Brain pericyte (primary cell): ENCODE measurements around the gene NSDHL.

Experiments used
- DNase-seq: peaks from one replicate; pipeline ENCODE4 v3.0.0-alpha.2; 2012; ENCODE audit warnings: low read depth, low spot score

The NSDHL gene

DNA sequence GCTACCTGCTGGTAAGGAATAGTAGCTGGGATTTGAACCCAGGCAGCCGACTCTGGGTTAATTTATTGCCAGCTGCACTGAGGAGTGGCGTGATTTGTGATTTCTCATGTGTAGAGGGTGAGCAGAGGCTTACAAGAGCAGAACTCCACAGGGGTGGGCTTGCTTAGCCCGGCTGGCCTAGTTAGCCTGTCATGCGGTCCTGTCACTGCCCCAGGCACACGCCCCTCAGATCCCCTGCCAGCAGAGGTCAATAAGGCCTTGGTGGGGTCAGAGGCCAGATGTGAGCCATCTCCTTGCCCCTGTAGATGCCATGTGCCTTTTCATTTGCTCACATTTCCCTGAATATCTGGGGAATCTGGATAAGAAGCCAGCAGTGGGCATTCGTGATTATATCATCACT is 13.4 kb downstream of the NSDHL start:
- no peak for DNase-seq

DNA sequence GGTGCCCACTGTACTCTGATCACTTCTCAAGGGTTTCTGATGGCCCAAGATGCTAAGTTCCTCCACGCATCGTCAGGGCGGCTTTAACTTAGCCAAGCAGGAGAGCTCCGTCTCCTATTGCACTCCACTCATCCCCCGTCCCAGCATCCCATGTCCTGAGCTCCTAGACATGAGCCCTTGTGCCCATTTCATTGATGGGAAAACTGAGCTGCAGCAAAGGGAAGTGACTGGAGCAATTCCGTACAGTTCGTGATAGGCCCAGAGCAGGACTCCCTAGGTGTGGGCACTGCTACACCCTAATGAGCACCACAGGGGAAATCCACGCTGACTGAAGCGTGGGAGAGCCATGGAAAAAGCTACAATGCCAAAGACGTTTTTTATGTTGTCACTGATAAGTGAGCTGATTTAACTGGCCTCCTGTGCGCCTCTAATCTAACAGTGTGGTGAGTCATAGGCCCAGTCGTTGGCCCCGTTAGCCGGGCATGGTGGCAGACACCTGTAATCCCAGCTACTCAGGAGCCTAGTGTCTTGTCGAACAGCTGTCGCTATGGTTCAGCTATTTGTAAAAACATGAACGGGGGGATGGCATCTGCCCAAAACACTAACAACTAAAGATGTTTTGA is 14.9 kb downstream of the NSDHL start:
- no peak for DNase-seq

DNA sequence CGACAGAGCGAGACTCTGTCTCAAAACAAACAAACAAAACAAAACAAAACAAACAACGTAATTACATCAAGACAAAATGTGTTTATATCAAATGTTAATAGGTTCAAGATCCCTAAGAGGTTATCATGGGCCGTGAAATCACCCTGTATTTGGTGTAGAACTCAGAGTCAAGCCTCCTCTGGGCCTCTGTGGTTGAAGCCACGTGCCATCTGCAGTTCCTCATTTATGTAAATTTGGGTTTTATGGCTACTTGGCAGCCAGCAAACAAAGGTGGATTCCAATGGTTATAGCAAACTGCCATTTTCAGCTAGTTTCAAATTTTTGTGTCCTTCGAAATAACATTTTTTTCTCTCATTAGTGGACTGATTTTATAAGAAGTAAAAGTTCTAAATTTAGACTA is 16.4 kb downstream of the NSDHL start:
- no peak for DNase-seq

DNA sequence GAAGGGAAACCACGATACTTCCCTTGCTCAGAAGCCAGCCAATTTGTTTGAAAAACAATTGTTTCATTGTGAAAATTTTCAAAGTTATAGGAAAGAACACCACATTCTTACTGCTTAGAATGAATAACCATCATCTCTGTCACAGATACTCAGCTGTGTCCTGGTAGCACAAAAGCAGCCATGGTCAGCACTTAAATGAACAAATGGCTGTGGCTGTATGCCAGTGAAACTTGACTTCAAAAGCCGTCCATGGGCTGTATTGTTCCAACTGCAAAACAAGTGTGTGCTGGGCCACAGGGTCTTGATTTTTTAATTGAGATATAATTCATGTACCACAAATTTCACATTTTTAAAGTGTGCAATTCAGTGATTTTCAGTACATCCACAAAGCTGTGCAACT is 19.6 kb downstream of the NSDHL start:
- no peak for DNase-seq

DNA sequence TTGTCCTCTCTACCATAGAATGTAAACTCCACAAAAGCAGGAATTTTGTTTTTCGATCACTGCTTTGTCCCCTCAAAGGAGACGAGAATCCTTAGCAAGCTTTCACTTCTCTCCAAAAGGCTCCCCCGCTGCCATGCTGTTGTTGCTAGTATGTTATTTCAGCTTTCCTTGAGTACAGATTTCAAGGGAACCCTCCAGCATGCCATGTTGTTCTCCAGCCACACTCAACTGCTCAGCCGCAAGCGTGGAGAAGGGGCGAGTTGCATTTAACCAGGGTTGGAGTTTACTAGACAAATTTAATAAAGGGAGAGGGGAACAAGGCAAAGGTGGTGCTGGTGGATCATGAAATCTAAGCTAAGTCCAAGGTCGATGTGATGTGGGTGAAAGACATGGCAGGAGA is 23.1 kb downstream of the NSDHL start:
- no peak for DNase-seq

DNA sequence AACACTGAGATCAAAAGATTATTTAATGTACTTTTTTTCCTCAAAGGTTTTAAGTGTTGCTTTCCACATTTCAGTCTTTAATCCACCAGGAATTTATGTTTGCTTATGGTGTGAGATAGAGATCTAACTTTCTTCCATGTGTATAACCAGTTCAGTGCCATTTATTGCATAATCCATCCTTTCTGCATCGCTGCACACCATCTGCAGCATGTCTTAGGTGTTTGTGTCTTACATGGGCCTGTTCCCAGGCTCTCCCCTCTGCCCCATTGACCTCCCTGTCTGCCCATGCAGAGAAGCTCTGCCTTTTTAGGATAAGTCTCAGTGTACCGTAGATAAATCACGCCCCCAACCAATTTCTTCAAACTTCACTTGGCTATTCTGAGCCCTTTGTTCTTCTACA is 30.3 kb downstream of the NSDHL start:
- DNase-seq = no peak

DNA sequence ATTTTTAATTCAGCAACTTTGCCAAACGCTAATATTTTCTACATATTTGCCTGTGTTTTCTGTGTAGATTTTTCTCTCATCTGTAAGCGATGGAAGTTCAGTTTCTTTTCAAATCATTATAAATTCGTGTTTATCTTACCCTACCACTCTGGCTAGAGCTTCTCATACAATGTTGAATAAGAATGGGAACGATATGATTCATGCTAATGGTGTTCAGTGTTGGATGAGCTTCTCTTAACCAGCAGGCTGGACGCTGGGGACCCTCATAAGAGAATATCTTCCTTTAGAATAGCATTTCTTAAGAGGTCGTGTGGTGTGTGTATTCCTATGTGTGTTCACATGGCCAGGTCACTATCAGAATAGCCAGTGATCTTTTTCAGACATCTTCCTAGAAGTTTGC is 31.0 kb downstream of the NSDHL start:
- no peak for DNase-seq

DNA sequence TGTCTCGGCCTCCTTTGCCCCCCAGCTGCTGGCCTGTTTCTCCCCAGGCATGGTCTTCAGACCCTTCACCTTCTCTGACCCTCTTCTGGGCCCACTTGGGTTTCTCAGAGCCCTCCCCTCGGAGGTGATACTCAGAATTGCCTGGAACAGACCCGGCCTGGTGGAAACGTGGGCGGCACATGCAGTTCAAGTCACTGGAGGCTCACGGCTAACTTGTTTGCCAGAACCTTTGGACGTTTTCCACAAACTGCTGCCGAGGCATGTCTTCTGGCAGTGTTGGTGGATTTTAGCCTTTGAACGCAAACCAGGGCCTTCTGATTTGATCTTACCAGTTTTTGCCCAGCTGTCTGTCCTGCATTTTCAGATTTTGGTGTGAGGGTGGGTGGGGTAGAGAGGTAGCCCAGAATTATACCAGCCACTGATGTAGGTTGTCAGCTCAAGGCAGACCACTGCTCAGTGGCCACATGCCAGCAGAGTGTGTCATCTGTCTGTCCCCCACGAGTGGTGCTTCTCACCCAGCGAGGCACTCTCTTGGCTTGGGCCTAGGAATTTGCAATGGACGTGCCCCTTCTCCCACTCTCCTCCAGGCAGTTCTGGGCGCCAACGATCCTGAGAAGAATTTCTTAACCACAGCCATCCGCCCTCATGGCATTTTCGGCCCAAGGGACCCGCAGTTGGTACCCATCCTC is 34.5 kb downstream of the NSDHL start:
- no peak for DNase-seq

DNA sequence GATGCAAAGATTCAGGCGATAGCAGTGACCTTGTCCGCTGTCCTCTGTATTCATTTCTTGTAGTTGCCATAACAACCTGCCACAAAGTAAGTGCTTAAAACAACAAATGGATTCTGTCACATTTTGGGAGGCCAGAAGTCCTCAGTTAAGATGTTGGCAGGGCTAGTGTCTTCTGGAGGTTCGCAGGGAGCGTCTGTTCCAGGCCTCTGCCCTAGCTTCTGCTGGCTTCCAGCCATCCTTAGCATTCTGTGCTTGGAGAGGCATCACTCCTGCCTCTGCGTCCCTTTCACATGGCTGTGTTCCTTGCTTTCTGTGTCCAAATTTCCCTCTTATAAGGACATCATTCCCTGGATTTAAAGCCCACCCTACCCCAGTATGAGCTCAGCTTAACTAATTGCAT is 35.5 kb downstream of the NSDHL start:
- no peak for DNase-seq

DNA sequence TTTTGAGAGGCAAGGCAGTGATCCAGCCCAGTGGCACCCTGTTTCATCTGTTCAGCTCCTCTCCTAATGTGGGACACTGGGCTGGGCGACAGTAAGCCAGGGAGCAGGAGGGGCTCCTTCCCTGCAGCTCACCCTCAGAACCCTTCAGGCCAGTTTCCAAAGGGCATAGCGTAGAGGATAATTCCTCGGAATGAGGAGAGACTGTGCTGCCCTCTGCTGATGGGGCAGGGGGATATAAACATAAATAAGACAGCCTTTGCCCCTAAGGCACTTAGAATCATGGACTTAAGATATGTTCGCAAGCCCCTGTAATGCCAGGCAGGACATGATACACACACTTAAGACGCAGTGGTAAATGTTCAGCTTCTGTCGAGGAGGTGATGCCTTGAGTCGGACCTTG is 39.1 kb downstream of the NSDHL start:
- DNase-seq = no peak

DNA sequence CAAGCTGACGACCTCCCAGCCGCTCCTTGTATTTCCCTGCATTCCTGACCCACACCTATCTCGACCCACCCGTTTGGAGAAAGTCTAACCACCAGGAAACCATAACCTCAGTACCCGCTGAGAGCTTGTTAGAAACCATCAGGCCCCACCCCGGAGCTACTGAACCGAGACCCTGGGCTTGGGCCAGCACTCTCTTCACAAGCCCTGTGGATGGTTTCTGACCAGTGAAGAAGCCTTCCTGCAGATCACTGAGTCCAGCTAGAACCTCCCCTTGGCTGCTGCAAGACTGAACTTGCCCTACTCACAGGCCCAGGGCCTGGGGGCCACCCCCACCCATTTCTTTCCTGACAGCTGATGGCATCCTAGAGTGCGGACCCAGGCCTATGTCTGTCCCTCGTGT is 40.4 kb downstream of the NSDHL start:
- DNase-seq = no peak

DNA sequence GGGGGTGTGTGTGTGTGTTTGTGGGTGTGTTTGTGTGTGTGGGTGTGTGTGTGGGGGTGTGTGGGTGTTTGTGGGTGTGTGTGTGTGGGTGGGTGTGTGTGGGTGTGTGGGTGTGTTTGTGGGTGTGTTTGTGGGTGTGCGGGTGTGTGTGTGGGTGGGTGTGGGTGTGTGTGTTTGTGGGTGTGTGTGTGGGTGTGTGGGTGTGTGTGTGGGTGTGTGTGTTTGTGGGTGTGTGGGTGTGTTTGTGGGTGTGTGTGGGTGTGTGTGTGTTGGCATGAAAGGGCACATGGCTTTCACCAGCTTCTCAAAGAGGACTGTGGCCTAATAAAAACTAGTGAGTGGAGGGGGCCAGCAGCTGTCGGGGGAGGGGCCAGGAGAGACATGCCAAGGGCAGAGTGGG is 41.7 kb downstream of the NSDHL start:
- DNase-seq = no peak

DNA sequence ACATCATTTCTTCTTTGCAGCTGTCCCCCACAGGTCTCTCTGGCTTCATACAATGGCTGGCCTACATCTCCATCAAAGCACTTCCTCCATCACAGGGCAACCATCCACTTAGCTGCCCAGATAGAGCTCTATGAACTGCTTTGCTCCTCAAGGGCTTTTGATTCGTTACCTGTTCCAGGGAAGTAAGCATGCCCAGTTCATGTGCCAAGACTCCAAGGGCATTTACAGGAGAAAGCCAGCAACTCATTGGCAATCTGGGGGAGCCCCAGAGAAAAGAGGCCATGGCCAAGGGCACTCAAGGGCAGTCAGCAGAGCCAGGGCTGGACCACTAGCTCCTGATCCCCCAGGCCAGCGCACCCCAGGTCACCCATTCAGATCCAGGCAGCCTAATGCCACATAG is 42.5 kb downstream of the NSDHL start:
- DNase-seq = no peak

DNA sequence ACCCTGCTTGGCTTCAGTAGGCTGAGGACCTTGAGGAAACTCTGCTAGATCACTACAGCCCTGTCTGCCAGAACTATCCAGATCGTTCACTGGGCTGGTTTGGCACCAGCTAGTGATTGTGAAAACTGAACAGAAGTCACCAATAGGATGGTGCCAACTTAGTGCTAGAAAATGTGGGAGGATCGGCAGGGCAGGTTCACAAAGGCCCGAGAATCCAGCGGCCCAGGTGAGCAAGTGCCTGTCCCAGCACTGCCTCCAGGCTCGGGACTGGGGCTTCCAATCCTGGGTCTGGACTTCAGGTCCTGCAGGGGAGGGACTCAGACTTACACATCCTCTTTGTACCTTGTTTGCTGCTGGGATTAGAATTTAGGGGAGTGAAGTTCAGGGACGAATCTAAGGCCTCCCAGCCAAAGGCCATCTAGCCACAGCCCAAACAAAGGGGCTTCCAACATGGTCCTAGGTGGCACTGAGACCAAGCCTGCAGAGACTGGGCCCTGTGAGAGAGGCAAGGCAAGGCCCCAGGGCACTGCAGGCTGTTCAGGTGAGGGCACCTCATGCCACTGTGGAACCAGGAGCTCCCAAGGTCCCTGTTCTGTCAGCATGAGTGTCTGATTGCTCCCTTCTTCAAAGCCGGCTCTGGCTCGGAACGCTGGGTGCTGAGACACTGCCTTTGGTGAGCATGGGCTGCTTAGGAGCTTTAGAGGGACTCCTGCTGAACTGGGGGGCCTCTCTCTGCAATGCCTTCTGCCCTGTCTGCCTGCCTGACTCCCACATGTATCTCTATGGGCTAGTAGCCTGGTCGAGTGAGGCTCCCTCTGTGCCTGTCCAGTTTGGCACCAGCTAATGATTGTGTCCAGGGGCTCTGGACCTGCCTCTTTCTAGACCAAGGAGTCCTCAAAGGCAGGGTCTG is 46.3 kb downstream of the NSDHL start:
- DNase-seq = no peak

DNA sequence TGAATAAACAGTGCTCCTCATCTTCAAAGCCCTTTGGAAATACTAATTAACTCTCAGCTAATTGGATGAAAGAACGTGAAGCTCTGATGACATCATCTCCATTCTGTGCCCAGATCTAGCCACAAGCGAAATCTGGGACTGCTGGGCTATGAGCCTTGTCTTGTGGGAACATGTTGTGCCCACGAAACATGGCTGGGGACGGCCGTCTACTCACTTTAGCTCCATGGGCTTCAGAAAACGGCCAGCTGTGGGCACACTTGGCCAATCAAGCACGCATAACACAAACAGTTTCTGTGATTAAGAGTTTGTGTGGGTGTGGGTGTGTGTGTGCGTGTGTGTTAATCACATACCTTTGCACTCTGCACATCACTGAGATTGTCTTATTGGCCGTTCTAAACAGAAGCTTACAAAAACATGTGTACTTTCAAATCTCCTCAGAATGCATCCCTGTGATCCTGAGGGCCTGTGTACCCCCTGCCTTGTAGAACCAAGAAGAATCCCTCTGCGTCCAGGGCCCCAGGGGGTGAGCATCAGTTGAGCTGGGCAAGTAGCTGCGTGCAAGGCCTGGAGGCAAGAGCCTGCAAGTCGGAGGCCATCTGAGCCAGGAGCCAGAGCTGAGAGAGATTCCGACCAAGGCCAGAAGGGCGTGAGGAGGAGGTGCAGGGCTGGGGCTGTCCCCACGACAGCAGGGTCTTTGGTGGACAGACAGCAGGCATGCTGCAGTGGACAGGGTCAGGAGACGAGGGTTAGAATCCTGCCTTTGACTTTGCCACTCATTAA is 48.3 kb downstream of the NSDHL start:
- DNase-seq = no peak

DNA sequence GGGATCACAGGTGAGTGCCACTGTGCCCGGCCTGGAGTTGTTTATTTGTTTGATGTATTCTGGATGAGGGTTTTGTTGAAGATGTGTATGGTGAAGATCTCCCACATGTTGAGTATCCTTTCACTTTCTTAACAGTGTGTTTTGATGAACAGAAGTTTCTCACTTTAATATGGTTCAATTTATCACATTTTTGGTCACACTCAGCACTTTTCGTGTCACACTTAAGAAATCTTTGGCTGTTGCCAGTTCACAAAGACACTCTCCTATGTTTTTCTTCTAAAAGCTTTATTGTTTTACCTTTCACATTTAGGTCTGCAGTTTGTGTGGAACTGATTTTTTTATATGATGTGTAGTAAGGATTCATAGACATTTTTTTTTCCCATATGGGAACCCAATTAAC is 50.4 kb downstream of the NSDHL start:
- no peak for DNase-seq

DNA sequence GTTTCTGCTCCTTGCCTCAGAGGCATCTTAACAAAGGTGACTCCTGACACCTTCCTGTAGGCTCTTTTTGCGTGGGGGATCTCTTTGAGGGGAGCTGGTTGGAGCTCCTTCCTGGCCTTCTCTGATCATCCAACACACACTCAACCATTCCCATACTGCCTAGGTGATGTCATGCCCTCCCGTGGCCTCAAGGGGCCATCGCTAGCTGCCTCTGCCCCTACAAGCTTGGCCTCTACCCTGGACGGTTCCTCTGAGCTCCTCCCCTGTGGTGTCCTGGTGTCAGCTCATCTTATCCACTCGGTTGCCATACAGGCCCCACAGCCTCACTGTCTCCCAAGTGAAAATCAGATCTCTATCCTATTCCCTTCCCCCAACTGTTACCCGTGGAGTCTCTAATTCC is 53.3 kb downstream of the NSDHL start:
- DNase-seq = no peak

DNA sequence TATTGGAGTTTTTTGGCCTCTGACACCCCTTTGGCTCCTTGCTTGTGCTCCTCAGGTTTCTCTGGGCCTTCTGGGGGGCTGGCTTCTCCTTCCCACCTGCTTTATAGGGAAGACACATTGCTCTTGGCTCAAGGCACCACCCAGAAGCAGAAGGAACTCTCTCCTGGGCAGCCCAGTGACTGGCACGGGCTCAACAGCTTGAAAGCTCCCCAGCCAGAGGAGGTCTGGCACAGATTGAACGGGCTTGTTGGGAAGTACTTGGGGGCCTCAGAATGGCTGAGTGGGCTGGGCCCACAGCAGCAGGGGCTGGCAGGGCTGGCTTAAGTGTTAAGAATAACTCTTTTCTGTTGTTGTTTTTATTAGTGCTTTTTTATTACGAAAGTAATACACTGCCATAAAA is 55.9 kb downstream of the NSDHL start:
- no peak for DNase-seq

DNA sequence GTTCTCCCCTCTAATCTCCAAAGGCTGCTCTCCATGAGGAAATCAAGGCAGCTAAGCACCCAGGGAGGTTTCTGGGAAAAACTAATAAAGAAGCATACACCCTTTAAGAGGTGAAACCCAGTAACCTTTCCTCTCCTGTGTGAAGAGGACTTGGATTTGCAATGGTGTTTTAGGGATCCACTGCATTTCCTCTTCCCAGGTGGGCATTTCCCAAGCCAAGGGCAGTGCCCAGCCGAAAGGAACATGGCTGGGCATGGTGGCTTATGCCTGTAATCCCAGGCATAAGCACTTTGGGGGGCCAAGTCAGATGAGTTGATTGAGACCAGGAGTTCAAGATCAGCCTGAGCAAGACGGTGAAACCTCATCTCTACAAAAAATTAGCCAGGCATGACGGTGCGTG is 61.6 kb downstream of the NSDHL start:
- no peak for DNase-seq

DNA sequence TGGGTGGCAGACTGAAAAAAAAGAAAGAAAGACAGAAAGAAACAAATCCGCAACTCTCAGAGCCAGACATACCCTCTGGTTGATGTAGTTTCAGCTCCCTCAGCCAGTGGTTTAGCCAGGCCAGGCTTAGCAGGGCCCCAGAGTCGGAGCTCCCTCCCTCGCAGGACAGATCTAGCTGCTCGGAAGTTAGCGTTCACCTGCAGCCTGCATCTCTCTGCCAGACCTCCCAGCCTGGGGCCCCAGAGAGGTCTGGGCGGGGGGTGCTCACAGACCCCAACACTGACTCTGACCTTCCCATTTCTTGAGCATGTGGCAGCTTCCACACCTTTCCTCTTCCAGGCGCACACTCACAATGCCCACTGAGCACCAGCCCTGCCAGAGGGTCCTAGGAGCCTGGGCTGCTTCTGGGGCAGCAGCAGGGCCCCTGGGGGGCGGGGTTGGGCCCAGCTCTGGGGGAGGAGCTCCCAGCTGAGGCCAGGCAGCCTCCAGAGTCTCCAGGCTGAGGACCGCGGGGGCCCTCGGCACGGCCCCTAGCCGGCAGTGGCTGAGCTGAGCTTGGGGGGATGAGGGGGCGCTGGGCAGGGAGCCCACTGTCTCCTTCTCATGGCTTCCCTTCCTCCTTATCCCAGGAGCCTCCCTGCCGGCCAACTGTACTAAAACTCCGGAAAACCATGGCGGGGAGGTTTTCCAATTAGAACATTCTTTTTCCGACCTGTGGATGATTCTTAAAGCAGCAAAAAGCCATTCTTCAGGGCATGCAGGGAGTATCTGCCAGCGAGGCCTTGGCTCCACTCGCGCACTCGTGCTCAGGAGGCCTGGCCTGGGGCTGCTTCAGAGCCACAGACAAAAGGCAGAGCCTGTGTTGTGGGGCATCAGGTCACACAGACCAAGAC is 62.4 kb downstream of the NSDHL start:
- no peak for DNase-seq

DNA sequence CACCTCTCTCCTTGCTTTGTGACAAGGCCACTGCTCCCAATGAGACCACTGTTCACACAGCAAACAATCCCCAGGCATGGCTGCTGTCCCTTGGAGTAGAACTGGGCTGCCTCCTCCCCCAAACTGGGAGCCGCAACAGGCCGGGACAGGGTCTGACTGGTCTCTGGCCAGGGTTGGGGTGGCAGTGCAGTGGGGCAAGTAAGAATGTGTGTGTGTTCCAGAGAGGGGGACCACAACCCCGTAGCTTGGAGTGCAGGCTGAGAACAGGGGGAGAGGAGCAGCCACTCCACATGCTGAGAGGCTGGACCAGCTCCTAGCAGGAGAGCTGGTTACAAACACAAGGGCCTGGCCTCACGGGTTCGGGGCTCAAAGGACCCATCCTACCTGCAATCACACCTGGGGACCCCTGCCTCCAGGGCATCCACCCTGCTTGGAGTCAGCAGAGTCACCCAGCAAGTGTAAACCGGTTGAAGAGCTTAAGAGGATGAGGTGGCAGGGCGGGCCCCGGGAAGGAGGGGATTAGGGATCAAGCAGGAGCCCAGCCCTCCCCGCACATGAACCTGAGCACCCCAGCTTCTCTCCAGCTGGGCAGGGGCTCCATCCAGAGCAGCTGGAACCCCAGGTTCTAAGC is 63.2 kb downstream of the NSDHL start:
- DNase-seq = no peak
